Activated T-helper 2 cell treated with anti-CD3 and anti-CD28 coated beads, Interferon-gamma antibody, Interleukin-2, Interleukin-4, amounts not matched to agents 10 μg/mL and 5 μg/mL and 100 μg/mL, durations not matched to agents 14 hours and 24 hours and 36 hours (primary cell): ENCODE data around the gene GPRC5D. TPM values are rescaled to one million over a fixed set of nuclear protein-coding genes. Genes with fewer than 3 reads are reported as not detected.

ENCODE experiments used
- DNase-seq: peaks from one replicate; pipeline ENCODE4 v3.0.0; 2021; ENCODE audit warnings: low spot score
- H3K27ac Mint-ChIP-seq: one replicate; pipeline ENCODE4 v1.8.0; 2021; ENCODE audit warnings: mixed read lengths
- H3K27me3 Mint-ChIP-seq: one replicate; pipeline ENCODE4 v1.8.0; 2021; ENCODE audit warnings: low read depth, mixed read lengths
- H3K36me3 Mint-ChIP-seq: one replicate; pipeline ENCODE4 v1.8.0; 2021; ENCODE audit warnings: low read depth, mixed read lengths
- H3K4me1 Mint-ChIP-seq: one replicate; pipeline ENCODE4 v1.8.0; 2021; ENCODE audit warnings: low read depth, mixed read lengths
- H3K4me3 Mint-ChIP-seq: one replicate; pipeline ENCODE4 v1.8.0; 2021; ENCODE audit warnings: low read depth, mild to moderate bottlenecking, moderate library complexity, mixed read lengths
- H3K9me3 Mint-ChIP-seq: one replicate; pipeline ENCODE4 v1.8.0; 2021; ENCODE audit warnings: mixed read lengths
- intact Hi-C: fragments of 100-400 bp; cut with micrococcal nuclease; formaldehyde crosslinking; loops from one replicate; pipeline ENCODE4 v1.15.1; 2023
- total RNA-seq: library from RNA; stranded (reverse); gene quantifications from 2 replicates; pipeline ENCODE4 v1.2.3, GENCODE V29; 2022

Gene GPRC5D
- total RNA-seq, 1 donor from 2014 or later, result not detected

DNA sequence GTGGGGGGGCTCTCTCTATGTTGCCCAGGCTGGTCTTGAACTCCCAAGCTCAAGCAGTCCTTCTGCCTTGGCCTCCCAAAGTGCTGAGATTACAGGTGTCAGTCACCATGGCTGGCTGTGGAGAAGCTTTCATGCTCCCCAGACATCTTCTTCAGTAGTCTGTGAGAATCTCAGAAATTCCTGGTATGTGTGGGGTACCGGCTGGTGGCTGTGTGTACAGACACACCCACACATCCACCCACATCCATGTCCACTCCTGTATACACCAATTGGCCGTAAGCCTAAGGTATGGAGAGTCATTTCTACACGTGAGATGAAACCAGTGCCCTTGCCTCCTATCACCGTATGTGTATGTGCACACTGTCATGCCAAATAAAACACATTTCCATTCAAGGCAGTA lies 27.8 kb downstream of the GPRC5D start:
- H3K36me3 Mint-ChIP-seq, result no peaks in the 10 kb centered on the region

DNA sequence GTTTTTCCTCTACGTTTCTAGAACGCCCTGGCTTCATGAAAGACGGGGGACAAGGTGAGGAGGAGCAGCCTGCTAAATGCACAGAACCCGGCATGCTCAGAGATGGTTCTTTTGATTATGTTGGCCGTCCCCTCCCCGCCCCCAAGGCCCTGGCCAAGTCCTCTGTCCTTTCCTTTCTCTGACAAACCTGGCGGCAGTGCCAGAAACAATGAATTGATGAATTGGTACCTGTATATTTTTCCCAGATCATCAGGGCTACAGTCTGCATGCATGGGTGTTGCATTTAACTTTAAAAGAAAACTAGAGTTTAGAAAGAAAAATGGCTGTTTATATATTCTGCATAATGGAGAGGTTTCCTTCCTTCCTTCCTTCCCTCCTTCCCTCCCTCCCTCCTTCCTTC lies 29.0 kb downstream of the GPRC5D start:
- no peak for DNase-seq
- no peak overlapping the region for H3K27ac Mint-ChIP-seq
- no peaks in the 10 kb centered on the region for H3K36me3 Mint-ChIP-seq
- no peak overlapping the region for H3K4me3 Mint-ChIP-seq
- H3K9me3 Mint-ChIP-seq, result no peaks in the 10 kb centered on the region
- H3K27me3 Mint-ChIP-seq, result peaks cover 2% of the 10 kb centered on the region
- H3K4me1 Mint-ChIP-seq, result no peaks in the 10 kb centered on the region
- intact Hi-C loops, result no loop called here

More for the DNA sequence above, 27.8 kb downstream of the GPRC5D start:
- Mint-ChIP-seq H3K27me3 (no peaks in the 10 kb centered on the region), H3K4me1 (no peaks in the 10 kb centered on the region), H3K27ac (no peak overlapping the region), H3K9me3 (no peaks in the 10 kb centered on the region), H3K4me3 (no peak overlapping the region)
- no peak for DNase-seq
- intact Hi-C loops, result no loop called here

GRCh38 chr12:12922191-12922616 lies 29.8 kb downstream of the GPRC5D start:
- no peaks in the 10 kb centered on the region for H3K4me1 Mint-ChIP-seq
- no peak for DNase-seq
- H3K9me3 Mint-ChIP-seq, result no peaks in the 10 kb centered on the region
- intact Hi-C loops, result no loop called here
- H3K4me3 Mint-ChIP-seq, result no peak overlapping the region
- H3K27ac Mint-ChIP-seq, result no peak overlapping the region
- peaks cover 6% of the 10 kb centered on the region for H3K27me3 Mint-ChIP-seq
- H3K36me3 Mint-ChIP-seq, result no peaks in the 10 kb centered on the region

DNA sequence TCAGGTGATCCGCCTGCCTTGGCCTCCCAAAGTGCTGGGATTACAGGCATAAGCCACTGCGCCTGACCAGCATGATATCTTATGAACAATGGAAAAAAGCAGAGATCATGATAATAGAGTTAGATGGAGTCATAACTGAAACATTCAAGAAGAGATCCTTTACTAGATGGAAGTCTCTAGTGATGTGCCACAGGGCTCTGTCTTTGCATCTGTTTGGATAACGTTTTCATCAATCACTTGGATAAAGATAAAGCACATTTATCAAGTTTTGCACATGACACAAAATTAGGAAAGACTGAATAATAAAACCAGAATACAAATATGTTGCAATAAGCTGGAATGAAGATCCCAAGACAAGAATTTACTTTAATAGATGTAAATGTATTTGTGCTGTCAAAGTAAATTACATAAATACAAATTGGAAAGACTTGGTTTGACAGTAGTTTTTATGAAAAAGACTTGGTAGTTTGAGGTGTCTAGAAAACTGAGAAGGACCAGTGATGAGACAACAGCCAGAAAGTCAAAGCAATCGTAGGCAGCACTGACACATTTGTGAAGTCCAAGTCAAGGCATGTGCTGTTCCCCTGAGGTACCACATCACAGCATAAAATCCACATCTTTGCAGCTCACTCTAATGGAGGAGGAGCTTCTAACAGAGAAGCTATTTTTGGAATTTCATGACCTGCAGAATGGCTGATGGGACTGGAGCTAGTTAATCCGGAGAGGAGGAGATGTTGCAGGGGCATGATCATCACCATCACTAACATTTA lies 32.1 kb downstream of the GPRC5D start:
- Mint-ChIP-seq H3K4me3 (no peak overlapping the region), H3K27me3 (peaks cover 18% of the 10 kb centered on the region), H3K36me3 (no peaks in the 10 kb centered on the region), H3K4me1 (peaks cover 10% of the 10 kb centered on the region), H3K27ac (no peak overlapping the region), H3K9me3 (no peaks in the 10 kb centered on the region)
- intact Hi-C loops, result no loop called here
- no peak for DNase-seq

DNA sequence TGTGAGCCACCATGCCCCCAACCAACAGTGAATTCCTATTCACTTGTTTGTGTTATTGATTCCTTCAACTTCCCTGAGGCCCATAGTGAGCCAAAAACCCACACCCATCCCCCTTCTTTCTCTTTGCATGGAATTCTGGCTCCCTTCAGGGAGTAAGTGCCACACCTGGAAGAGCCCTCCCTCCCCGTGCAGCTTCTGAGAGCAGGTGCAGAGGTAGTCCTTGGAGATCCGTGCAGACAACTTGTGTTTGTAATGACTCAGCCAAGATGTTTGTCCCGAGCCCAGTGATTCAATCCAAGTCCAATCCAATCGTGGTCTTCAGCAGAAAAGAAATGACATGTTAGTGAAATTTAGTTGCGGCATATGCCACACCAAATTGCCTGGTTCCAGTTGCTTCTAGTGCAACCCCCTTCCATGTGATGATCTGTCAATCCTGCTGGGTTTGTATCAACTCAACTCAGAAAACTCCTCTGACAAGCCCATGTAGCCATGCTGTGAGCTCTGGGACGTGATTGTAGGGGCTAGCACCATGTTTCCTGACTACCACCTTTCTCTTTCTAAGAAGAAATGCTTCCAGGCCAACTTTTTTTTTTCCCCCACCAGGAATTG lies 33.1 kb downstream of the GPRC5D start:
- intact Hi-C loops, result no loop called here

GRCh38 chr12:12917517-12917916 lies 34.5 kb downstream of the GPRC5D start:
- intact Hi-C loops, result loop anchor here (2.0 kb wide), 2 partner anchors 181 to 743 kb away; no protein-coding TSS in a partner anchor
- H3K9me3 Mint-ChIP-seq, result no peaks in the 10 kb centered on the region
- H3K4me3 Mint-ChIP-seq, result no peak overlapping the region
- peaks cover 10% of the 10 kb centered on the region for H3K4me1 Mint-ChIP-seq
- no peaks in the 10 kb centered on the region for H3K36me3 Mint-ChIP-seq
- no peak for DNase-seq
- no peak overlapping the region for H3K27ac Mint-ChIP-seq
- peaks cover 18% of the 10 kb centered on the region for H3K27me3 Mint-ChIP-seq

More for the DNA sequence above, 33.1 kb downstream of the GPRC5D start:
- H3K4me1 Mint-ChIP-seq, result peaks cover 10% of the 10 kb centered on the region
- H3K9me3 Mint-ChIP-seq, result no peaks in the 10 kb centered on the region
- no peaks in the 10 kb centered on the region for H3K36me3 Mint-ChIP-seq
- peaks cover 18% of the 10 kb centered on the region for H3K27me3 Mint-ChIP-seq
- no peak overlapping the region for H3K27ac Mint-ChIP-seq
- H3K4me3 Mint-ChIP-seq, result no peak overlapping the region
- no peak for DNase-seq

DNA sequence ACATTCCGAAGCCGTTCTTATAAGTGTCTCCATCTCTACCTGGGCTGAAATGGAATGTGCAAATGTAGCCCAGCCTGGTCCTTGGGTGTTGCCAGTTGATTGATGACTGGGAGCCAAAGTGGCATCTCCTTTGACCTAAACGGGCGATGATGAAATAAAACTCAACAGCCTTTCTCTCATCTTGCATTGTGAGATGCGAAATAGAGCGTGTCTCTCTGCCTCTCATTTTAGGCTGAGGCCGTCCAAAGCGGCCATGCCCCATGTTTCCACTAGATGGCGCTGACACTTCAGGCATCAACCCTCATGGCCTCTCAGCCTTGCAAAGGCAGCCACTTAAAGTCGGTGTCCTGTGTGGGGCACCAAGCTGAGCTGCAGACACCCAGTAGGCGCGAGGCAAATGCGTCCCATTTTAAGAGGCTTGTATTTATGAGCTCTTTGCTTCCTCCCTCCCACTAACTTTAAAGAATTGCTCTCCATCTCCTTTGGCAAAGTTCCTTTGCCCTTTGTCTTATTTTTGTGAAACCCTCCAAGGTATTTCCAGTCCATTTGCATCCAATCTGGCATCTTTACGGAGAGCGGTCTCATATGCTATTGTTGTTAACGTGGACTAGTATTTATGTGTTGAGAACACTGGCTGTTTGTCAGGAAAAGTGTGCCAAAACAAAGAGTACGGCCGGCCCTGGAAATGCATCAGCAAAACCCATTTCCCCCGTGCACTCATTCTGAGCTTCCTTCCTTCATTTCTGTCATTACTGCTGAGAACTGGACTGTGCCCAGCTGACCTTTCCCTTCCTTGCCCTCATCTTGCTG lies 35.6 kb downstream of the GPRC5D start:
- Mint-ChIP-seq H3K27me3 (peaks cover 18% of the 10 kb centered on the region), H3K27ac (no peak overlapping the region), H3K4me3 (no peak overlapping the region), H3K4me1 (peaks cover 10% of the 10 kb centered on the region), H3K9me3 (no peaks in the 10 kb centered on the region), H3K36me3 (no peaks in the 10 kb centered on the region)
- peak; percentile 76 for DNase-seq
- intact Hi-C loops, result loop anchor here (1.0 to 2.0 kb wide), 5 partner anchors 67 to 744 kb away; no protein-coding TSS in a partner anchor

- intact Hi-C loops, result loop anchor here (1.0 to 2.0 kb wide), 6 partner anchors 68 to 745 kb away; no protein-coding TSS in a partner anchor
- no peak overlapping the region for H3K27ac Mint-ChIP-seq
- peaks cover 10% of the 10 kb centered on the region for H3K4me1 Mint-ChIP-seq
- DNase-seq, result no peak
- peaks cover 18% of the 10 kb centered on the region for H3K27me3 Mint-ChIP-seq
- no peak overlapping the region for H3K4me3 Mint-ChIP-seq
- H3K36me3 Mint-ChIP-seq, result no peaks in the 10 kb centered on the region
- H3K9me3 Mint-ChIP-seq, result no peaks in the 10 kb centered on the region
These were observed 36.3 kb downstream of the GPRC5D start for GRCh38 chr12:12915656-12916055.

DNA sequence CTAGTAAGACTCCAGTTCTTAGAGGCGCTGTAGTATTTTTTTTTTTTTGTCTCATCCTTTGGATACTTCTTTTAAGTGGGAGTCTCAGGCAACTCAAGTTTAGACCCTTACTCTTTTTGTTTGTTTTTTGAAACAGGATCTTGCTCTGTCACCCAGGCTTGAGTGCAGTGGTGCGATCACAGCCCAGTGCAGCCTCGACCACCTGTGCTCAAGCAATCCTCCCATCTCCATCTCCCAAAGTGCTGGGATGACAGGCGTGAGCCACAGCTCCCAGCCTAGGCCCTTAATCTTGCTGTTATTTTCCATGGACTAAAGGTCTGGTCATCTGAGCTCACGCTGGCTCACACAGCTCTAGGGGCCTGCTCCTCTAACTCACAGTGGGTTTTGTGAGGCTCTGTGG lies 39.3 kb downstream of the GPRC5D start:
- Mint-ChIP-seq H3K9me3 (no peaks in the 10 kb centered on the region), H3K4me1 (peaks cover 26% of the 10 kb centered on the region), H3K27ac (no peak overlapping the region), H3K36me3 (no peaks in the 10 kb centered on the region), H3K27me3 (peaks cover 17% of the 10 kb centered on the region), H3K4me3 (no peak overlapping the region)
- intact Hi-C loops, result no loop called here
- no peak for DNase-seq

GRCh38 chr12:12909995-12910420 lies 42.0 kb downstream of the GPRC5D start:
- H3K9me3 Mint-ChIP-seq, result no peaks in the 10 kb centered on the region
- H3K4me1 Mint-ChIP-seq, result peaks cover 16% of the 10 kb centered on the region
- peaks cover 2% of the 10 kb centered on the region for H3K27me3 Mint-ChIP-seq
- H3K36me3 Mint-ChIP-seq, result no peaks in the 10 kb centered on the region
- no peak overlapping the region for H3K4me3 Mint-ChIP-seq
- intact Hi-C loops, result no loop called here
- DNase-seq, result no peak
- no peak overlapping the region for H3K27ac Mint-ChIP-seq

- Mint-ChIP-seq H3K9me3 (no peaks in the 10 kb centered on the region), H3K27ac (no peak overlapping the region), H3K4me3 (no peak overlapping the region), H3K36me3 (no peaks in the 10 kb centered on the region), H3K4me1 (peaks cover 16% of the 10 kb centered on the region), H3K27me3 (peaks cover 2% of the 10 kb centered on the region)
- no peak for DNase-seq
- intact Hi-C loops, result no loop called here
These were observed 42.6 kb downstream of the GPRC5D start for GRCh38 chr12:12909228-12909994.

DNA sequence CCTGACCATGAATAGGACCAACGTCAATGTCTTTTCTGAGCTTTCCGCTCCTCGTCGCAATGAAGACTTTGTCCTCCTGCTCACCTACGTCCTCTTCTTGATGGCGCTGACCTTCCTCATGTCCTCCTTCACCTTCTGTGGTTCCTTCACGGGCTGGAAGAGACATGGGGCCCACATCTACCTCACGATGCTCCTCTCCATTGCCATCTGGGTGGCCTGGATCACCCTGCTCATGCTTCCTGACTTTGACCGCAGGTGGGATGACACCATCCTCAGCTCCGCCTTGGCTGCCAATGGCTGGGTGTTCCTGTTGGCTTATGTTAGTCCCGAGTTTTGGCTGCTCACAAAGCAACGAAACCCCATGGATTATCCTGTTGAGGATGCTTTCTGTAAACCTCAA lies 43.3 kb downstream of the GPRC5D start:
- H3K27me3 Mint-ChIP-seq, result peaks cover 6% of the 10 kb centered on the region
- H3K36me3 Mint-ChIP-seq, result no peaks in the 10 kb centered on the region
- H3K4me3 Mint-ChIP-seq, result no peak overlapping the region
- no peak for DNase-seq
- H3K27ac Mint-ChIP-seq, result no peak overlapping the region
- H3K9me3 Mint-ChIP-seq, result no peaks in the 10 kb centered on the region
- peaks cover 16% of the 10 kb centered on the region for H3K4me1 Mint-ChIP-seq
- intact Hi-C loops, result no loop called here
